Suprapubic skin (tissue), 4 donors: Measurements from ENCODE around the gene ATOH7.

Experiments used
- CTCF ChIP-seq, 2 donors: fragments of 200-600 bp in 1 of 2; fragments of 450-650 bp in 1 of 2; sonication (generic) in 1 of 2; IDR thresholded peaks; one replicate each; pipeline ENCODE4 v1.5.1; 2016 to 2019; ENCODE audit warnings: antibody characterized with exemption in 2 of 2, mild to moderate bottlenecking in 1 of 2, moderate library complexity in 1 of 2
- POLR2A ChIP-seq, 2 donors: fragments of 450-650 bp; IDR thresholded peaks; one replicate each; pipeline ENCODE4 v1.6.1; 2017; ENCODE audit warnings: antibody characterized with exemption in 2 of 2, mild to moderate bottlenecking in 2 of 2, moderate library complexity in 2 of 2
- POLR2AphosphoS5 ChIP-seq, 3 donors: sonication (generic); formaldehyde crosslinking; IDR thresholded peaks; one replicate each; pipeline ENCODE4 v1.6.1; 2017; ENCODE audit warnings: antibody characterized with exemption in 3 of 3

- TF ChIP-seq POLR2A (IDR thresholded peaks at IDR 0.05) (no peak), CTCF (IDR thresholded peaks at IDR 0.05) (no peak), POLR2AphosphoS5 (IDR thresholded peaks at IDR 0.05) (no peak)
Measured at GRCh38 chr10:68253346-68253745, 21.4 kb upstream of the ATOH7 start.
